Astrocyte (in vitro differentiated cells and primary cell): Measurements from ENCODE around the gene PPP6R1. TPM values are rescaled to one million over a fixed set of nuclear protein-coding genes. Genes with fewer than 3 reads are reported as not detected.

Source experiments
- DNase-seq: peaks from one replicate; pipeline ENCODE4 v3.0.0-alpha.2; 2010; ENCODE audit warnings: low read depth
- FAIRE-seq: peaks from 2 replicates; lab custom pipeline; 2011; peaks lifted over from hg19 to GRCh38; lab: Jason Lieb, UNC
- H2AFZ ChIP-seq: 2 replicates; pipeline ENCODE4 v1.6.0; 2012; ENCODE audit warnings: low read depth, low read length, inconsistent platforms
- H3K27ac ChIP-seq: 2 replicates; pipeline ENCODE4 v1.5.1; 2011; ENCODE audit warnings: low read depth, low read length, inconsistent platforms
- H3K27me3 ChIP-seq: 2 replicates; pipeline ENCODE4 v1.6.0; 2011; ENCODE audit warnings: low read length, inconsistent platforms; ENCODE audit not compliant: insufficient read depth
- H3K36me3 ChIP-seq: 2 replicates; pipeline ENCODE4 v1.5.1; 2011; ENCODE audit warnings: low read length, inconsistent platforms; ENCODE audit not compliant: insufficient read depth
- H3K4me1 ChIP-seq: 2 replicates; pipeline ENCODE4 v1.5.1; 2011; ENCODE audit warnings: low read length, inconsistent platforms; ENCODE audit not compliant: insufficient read depth
- H3K4me2 ChIP-seq: 2 replicates; pipeline ENCODE4 v1.6.0; 2012; ENCODE audit warnings: low read length, inconsistent platforms
- H3K4me3 ChIP-seq: 2 replicates; pipeline ENCODE4 v1.5.1; 2011; ENCODE audit warnings: low read depth, mild to moderate bottlenecking, low read length, inconsistent platforms; ENCODE audit not compliant: insufficient read depth
- H3K79me2 ChIP-seq: 2 replicates; pipeline ENCODE4 v1.6.0; 2012; ENCODE audit warnings: mild to moderate bottlenecking, low read length, inconsistent platforms; ENCODE audit not compliant: insufficient read depth
- H3K9ac ChIP-seq: 2 replicates; pipeline ENCODE4 v1.6.0; 2012; ENCODE audit warnings: mild to moderate bottlenecking, low read length, inconsistent platforms
- H3K9me3 ChIP-seq: 2 replicates; pipeline ENCODE4 v1.5.1; 2012; ENCODE audit warnings: low read depth, mild to moderate bottlenecking, low read length, inconsistent platforms; ENCODE audit not compliant: insufficient read depth
- H4K20me1 ChIP-seq: 2 replicates; pipeline ENCODE4 v1.6.0; 2012; ENCODE audit warnings: low read length, inconsistent platforms; ENCODE audit not compliant: insufficient read depth
- H3K27ac Mint-ChIP-seq: one replicate; pipeline ENCODE4 v1.8.0; 2021; ENCODE audit warnings: mild to moderate bottlenecking, mixed read lengths; ENCODE audit not compliant: unreplicated experiment
- H3K27me3 Mint-ChIP-seq: one replicate; pipeline ENCODE4 v1.8.0; 2021; ENCODE audit warnings: low read depth, mixed read lengths; ENCODE audit not compliant: unreplicated experiment
- H3K36me3 Mint-ChIP-seq: one replicate; pipeline ENCODE4 v1.8.0; 2021; ENCODE audit warnings: low read depth, mixed read lengths; ENCODE audit not compliant: unreplicated experiment
- H3K4me1 Mint-ChIP-seq: one replicate; pipeline ENCODE4 v1.8.0; 2021; ENCODE audit warnings: low read depth, mixed read lengths; ENCODE audit not compliant: unreplicated experiment
- H3K4me3 Mint-ChIP-seq: one replicate; pipeline ENCODE4 v1.8.0; 2021; ENCODE audit warnings: mild to moderate bottlenecking, moderate library complexity, mixed read lengths; ENCODE audit not compliant: unreplicated experiment
- H3K9me3 Mint-ChIP-seq: one replicate; pipeline ENCODE4 v1.8.0; 2021; ENCODE audit warnings: mild to moderate bottlenecking, mixed read lengths; ENCODE audit not compliant: unreplicated experiment
- CTCF ChIP-seq: IDR thresholded peaks from 2 replicates; pipeline ENCODE4 v1.5.1; 2011; ENCODE audit warnings: low read depth, mild to moderate bottlenecking, inconsistent platforms, low read length, moderate library complexity; ENCODE audit not compliant: insufficient read depth
- EZH2 ChIP-seq: IDR thresholded peaks from 2 replicates; pipeline ENCODE4 v1.6.1; 2012; ENCODE audit warnings: mild to moderate bottlenecking, low read length, inconsistent platforms; ENCODE audit not compliant: insufficient read depth
- total RNA-seq: library from RNA; stranded (reverse); gene quantifications from 2 replicates; pipeline ENCODE4 v1.2.1, GENCODE V29; 2021

Gene PPP6R1
- total RNA-seq, 1 donor from 2014 or later: 75.2 TPM

DNA sequence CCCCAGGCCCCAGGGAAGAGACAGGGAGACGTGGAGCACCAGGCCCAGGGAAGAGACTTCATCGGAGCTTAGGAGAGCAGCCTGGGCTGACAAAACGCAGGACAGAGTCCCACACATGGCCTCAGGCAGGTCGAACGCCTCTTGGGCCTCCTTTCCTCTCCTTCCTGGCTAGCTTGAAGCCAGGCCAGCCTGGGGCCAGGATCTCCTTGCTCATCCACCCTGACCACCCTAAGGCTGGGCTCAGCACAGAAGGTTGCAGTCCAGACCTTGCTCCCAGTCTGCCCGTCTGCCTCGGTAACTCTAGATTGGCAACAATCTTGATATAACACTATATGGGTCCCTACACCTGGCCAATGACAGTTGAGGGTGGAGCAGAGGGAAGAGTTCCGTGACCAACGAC is 10.1 kb downstream of the PPP6R1 start:
- peaks cover 2% of the 10 kb centered on the region for H3K36me3 ChIP-seq
- H3K27me3 ChIP-seq: no peaks in the 10 kb centered on the region
- Mint-ChIP-seq H3K9me3 (no peaks in the 10 kb centered on the region), H3K4me3 (no peak overlapping the region), H3K27me3 (no peaks in the 10 kb centered on the region), H3K36me3 (peaks cover 8% of the 10 kb centered on the region), H3K27ac (no peak overlapping the region), H3K4me1 (peaks cover 21% of the 10 kb centered on the region)
- peaks cover 91% of the 10 kb centered on the region for H4K20me1 ChIP-seq
- DNase-seq (no peak), FAIRE-seq (no peak)
- peaks cover 16% of the 10 kb centered on the region for H3K4me1 ChIP-seq
- no peak overlapping the region for H3K9ac ChIP-seq
- H3K27ac ChIP-seq: no peak overlapping the region
- no peak overlapping the region for H2AFZ ChIP-seq
- no peak overlapping the region for H3K4me3 ChIP-seq
- TF ChIP-seq CTCF (no peak), EZH2 (no peak)
- no peak overlapping the region for H3K4me2 ChIP-seq
- H3K79me2 ChIP-seq: peaks cover 77% of the 10 kb centered on the region
- no peaks in the 10 kb centered on the region for H3K9me3 ChIP-seq

DNA sequence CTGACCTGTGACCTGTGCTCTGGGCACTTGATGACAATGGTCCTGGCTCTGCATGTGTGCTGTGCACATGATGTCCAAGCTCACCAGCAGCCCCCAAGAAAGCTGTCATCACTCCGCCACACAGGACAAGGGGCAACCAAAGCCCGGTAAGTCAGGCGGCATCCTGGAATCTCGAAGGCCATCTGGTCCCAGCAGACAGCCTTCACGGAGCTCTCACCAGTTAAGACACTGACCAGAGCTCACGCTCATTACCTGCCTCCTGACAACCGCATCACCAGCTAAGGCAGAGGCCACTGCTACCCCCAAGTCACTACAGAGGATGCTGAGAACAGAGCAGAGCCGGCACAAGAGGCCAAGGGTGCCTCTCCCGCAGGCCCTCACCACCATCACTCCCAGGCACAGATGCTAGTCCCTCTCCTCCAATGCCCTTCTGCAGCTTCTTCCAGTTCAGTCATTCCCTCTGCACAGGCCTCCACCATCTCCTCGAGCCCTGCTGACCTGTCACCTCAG is 10.6 kb downstream of the PPP6R1 start:
- H3K4me1 Mint-ChIP-seq: peaks cover 19% of the 10 kb centered on the region
- no peaks in the 10 kb centered on the region for H3K9me3 Mint-ChIP-seq
- Histone ChIP-seq H3K4me2 (no peak overlapping the region), H3K9ac (peak overlapping the region; percentile 6), H3K79me2 (peaks cover 72% of the 10 kb centered on the region), H2AFZ (no peak overlapping the region), H3K36me3 (peaks cover 2% of the 10 kb centered on the region), H3K4me1 (peaks cover 16% of the 10 kb centered on the region), H3K27ac (peak overlapping the region; percentile 3), H3K27me3 (no peaks in the 10 kb centered on the region), H4K20me1 (peaks cover 86% of the 10 kb centered on the region), H3K9me3 (no peaks in the 10 kb centered on the region), H3K4me3 (no peak overlapping the region)
- peaks cover 8% of the 10 kb centered on the region for H3K36me3 Mint-ChIP-seq
- TF ChIP-seq EZH2: no peak
- no peaks in the 10 kb centered on the region for H3K27me3 Mint-ChIP-seq
- FAIRE-seq (no peak), DNase-seq (no peak)
- H3K27ac Mint-ChIP-seq: no peak overlapping the region
- H3K4me3 Mint-ChIP-seq: no peak overlapping the region

DNA sequence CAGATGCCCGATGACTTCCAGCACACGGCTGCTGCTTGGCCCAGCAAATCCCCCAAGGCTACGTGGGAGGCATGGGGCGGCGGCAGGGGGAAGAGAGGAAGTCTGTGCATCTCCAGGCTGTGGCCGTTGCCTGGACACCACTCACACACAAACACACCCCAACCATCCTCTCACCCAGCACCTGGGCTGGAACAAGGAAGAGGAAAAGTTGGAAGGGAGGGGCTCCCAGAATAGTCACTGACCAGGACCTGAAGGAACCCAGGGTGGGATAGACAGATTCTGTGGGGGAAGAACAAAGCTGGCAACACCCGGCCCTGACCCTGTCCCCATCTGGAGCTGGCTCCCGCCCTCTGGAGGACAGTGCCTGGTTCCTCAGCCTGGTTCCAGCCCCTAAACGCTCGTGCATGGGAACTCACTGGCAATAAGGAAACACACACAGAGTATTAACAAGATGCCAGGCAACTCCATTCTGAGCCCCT is 11.2 kb downstream of the PPP6R1 start:
- peak overlapping the region; percentile 3 for H3K27ac ChIP-seq
- no peaks in the 10 kb centered on the region for H3K27me3 Mint-ChIP-seq
- peaks cover 2% of the 10 kb centered on the region for H3K36me3 ChIP-seq
- DNase-seq (peak; percentile 16), FAIRE-seq (no peak)
- no peak overlapping the region for H3K4me3 ChIP-seq
- peaks cover 67% of the 10 kb centered on the region for H3K79me2 ChIP-seq
- no peaks in the 10 kb centered on the region for H3K9me3 ChIP-seq
- H3K4me3 Mint-ChIP-seq: no peak overlapping the region
- no peak overlapping the region for H3K27ac Mint-ChIP-seq
- no peak overlapping the region for H3K4me2 ChIP-seq
- H3K36me3 Mint-ChIP-seq: peaks cover 10% of the 10 kb centered on the region
- H3K9ac ChIP-seq: peak overlapping the region; percentile 6
- H3K27me3 ChIP-seq: no peaks in the 10 kb centered on the region
- peaks cover 83% of the 10 kb centered on the region for H4K20me1 ChIP-seq
- H3K4me1 ChIP-seq: peaks cover 16% of the 10 kb centered on the region
- no peaks in the 10 kb centered on the region for H3K9me3 Mint-ChIP-seq
- TF ChIP-seq EZH2 (no peak), CTCF (no peak)
- peaks cover 19% of the 10 kb centered on the region for H3K4me1 Mint-ChIP-seq
- no peak overlapping the region for H2AFZ ChIP-seq
